Measurements from ENCODE around the gene UROD.
"Not testable (repeated sequence)": the region's sequence is repeated elsewhere in the genome, so short reads cannot be mapped to it uniquely, and the experiment has no call there.

Gene UROD

GRCh38 chr1:45043094-45043493, 31.0 kb downstream of the UROD start:
- DNase-seq = no peak

GRCh38 chr1:45044916-45045315, 32.9 kb downstream of the UROD start:
- DNase-seq = no peak

GRCh38 chr1:45047032-45047431, 35.0 kb downstream of the UROD start:
- DNase-seq = no peak

- DNase-seq = no peak
Observed at GRCh38 chr1:45051005-45051772, 39.1 kb downstream of the UROD start.

GRCh38 chr1:45057542-45057941, 45.5 kb downstream of the UROD start:
- no peak for DNase-seq

GRCh38 chr1:45059829-45060228, 47.8 kb downstream of the UROD start:
- no peak for DNase-seq

- not testable (repeated sequence) for DNase-seq
Observed at GRCh38 chr1:45062463-45062862, 50.4 kb downstream of the UROD start.

GRCh38 chr1:45065083-45065482, 53.0 kb downstream of the UROD start:
- no peak for DNase-seq
